ENCODE results near the gene NAGS.

GRCh38 chr17:44030482-44030881, 26.1 kb downstream of the NAGS start:
- TF ChIP-seq POLR2A (IDR thresholded peaks at IDR 0.05; ENCODE audit: low read depth, low read length) (no peak), POU2F2 (IDR thresholded peaks at IDR 0.05; ENCODE audit: low read depth, low read length) (no peak), TAF1 (IDR thresholded peaks at IDR 0.05; ENCODE audit: low read depth, low read length) (no peak), POLR2AphosphoS5 (IDR thresholded peaks at IDR 0.05; ENCODE audit: low read depth, low read length) (no peak), SPI1 (IDR thresholded peaks at IDR 0.05; ENCODE audit: low read depth, low read length) (no peak)

Measured in GM12891 (cell line).